AG04449 (cell line): ENCODE results near the gene C1QTNF5.

ENCODE experiments used
- CTCF ChIA-PET: fragments of 350-600 bp; formaldehyde crosslinking; extraction: SDS; loops from one replicate; lab custom pipeline; 2021; ENCODE audit warnings: antibody characterized with exemption; lab: Yijun Ruan, JAX
- POLR2A ChIA-PET: fragments of 400-600, 350-600 bp; formaldehyde crosslinking; extraction: SDS; loops from one replicate; lab custom pipeline; 2020; ENCODE audit warnings: antibody characterized with exemption, inconsistent platforms; lab: Yijun Ruan, JAX
- DNase-seq: peaks from one replicate; pipeline ENCODE4 v3.0.0-alpha.2; 2010; ENCODE audit warnings: low read depth, low spot score
- H3K4me3 ChIP-seq: 2 replicates; pipeline ENCODE4 v1.5.1; 2011; ENCODE audit warnings: low read depth, mild to moderate bottlenecking, control low read depth, low read length
- TF ChIP-seq, protein P1 (sequence below): IDR thresholded peaks from one replicate; pipeline ENCODE4 v1.5.1; 2011; ENCODE audit warnings: mild to moderate bottlenecking, moderate library complexity, low read length, control low read depth, inconsistent platforms; ENCODE audit not compliant: insufficient read depth; ENCODE audit errors: missing control alignments

Gene C1QTNF5

GRCh38 chr11:119335655-119336543 lies 4.8 kb downstream of the C1QTNF5 start:
- peak overlapping the region; percentile 97 for H3K4me3 ChIP-seq
- CTCF ChIA-PET = interaction anchor here (0.6 to 14.1 kb wide), 4 partner anchors 11 to 38 kb away, joined by 3 to 358 read pairs (median 232); partner anchors contain the start of gene USP2
- POLR2A ChIA-PET = no interaction called here
- TF ChIP-seq, protein P1, sequence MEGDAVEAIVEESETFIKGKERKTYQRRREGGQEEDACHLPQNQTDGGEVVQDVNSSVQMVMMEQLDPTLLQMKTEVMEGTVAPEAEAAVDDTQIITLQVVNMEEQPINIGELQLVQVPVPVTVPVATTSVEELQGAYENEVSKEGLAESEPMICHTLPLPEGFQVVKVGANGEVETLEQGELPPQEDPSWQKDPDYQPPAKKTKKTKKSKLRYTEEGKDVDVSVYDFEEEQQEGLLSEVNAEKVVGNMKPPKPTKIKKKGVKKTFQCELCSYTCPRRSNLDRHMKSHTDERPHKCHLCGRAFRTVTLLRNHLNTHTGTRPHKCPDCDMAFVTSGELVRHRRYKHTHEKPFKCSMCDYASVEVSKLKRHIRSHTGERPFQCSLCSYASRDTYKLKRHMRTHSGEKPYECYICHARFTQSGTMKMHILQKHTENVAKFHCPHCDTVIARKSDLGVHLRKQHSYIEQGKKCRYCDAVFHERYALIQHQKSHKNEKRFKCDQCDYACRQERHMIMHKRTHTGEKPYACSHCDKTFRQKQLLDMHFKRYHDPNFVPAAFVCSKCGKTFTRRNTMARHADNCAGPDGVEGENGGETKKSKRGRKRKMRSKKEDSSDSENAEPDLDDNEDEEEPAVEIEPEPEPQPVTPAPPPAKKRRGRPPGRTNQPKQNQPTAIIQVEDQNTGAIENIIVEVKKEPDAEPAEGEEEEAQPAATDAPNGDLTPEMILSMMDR = no peak
- no peak for DNase-seq

- peak overlapping the region; percentile 97 for H3K4me3 ChIP-seq
- DNase-seq = no peak
- TF ChIP-seq, protein P1 = no peak
- CTCF ChIA-PET = interaction anchor here (0.6 to 12.3 kb wide), 2 partner anchors 10 to 21 kb away, joined by 3 to 342 read pairs; no protein-coding TSS in a partner anchor
- POLR2A ChIA-PET = no interaction called here
Measured at GRCh38 chr11:119335091-119335654, 5.5 kb downstream of the C1QTNF5 start.

DNA sequence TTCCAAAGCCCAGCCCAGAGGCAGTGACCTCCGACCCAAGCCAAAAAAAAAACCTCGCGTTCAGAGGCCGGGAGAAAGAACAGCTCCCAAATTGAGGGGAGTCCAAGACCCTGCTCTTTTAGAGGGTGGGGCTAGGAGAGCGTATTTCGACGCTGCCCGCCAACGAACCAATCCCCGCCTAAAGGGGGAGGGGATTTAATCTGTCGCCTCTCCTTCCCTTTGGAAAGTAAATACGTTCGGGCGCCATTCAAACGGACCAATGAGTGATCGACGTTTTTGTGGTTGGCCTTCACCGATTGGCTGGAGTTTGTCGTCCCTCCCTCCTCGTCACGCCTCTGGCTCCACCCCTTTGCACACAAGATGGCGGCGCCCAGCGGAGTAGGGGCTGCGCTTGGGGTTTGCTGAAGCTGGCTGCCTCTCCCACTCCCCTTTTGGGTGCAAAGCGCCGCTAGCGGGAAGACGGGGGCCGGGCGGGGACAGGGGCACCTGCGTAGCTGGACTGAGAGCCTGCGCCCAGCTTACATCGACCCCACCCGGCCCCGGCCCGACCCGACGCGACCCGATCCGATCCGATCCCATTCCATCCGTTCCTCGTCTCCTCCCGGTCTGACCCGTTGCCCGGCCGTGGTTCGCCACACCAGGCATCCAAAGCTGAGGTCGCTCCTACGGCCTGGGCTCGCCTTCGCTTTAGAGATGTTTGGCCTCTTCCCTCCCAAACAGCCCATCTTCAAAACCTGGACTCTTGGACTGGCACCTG lies 6.3 kb downstream of the C1QTNF5 start, which contains the start of gene RNF26:
Gene RNF26 (plus strand): TSS at position 354 of the 757 bp plus-strand sequence. CDS start 596 bp downstream, outside the sequence.
- peak within 1 kb of the TSS; percentile 97 for H3K4me3 ChIP-seq
- ChIA-PET CTCF (interaction anchor here (0.8 to 12.3 kb wide), 4 partner anchors 9 to 140 kb away, joined by 3 to 342 read pairs (median 6); no protein-coding TSS in a partner anchor), POLR2A (interaction anchor here (0.9 kb wide), 1 partner anchor 13 kb away, joined by 3 read pairs; no protein-coding TSS in a partner anchor)
- DNase-seq = peak; percentile 88
- TF ChIP-seq, protein P1 = no peak

DNA sequence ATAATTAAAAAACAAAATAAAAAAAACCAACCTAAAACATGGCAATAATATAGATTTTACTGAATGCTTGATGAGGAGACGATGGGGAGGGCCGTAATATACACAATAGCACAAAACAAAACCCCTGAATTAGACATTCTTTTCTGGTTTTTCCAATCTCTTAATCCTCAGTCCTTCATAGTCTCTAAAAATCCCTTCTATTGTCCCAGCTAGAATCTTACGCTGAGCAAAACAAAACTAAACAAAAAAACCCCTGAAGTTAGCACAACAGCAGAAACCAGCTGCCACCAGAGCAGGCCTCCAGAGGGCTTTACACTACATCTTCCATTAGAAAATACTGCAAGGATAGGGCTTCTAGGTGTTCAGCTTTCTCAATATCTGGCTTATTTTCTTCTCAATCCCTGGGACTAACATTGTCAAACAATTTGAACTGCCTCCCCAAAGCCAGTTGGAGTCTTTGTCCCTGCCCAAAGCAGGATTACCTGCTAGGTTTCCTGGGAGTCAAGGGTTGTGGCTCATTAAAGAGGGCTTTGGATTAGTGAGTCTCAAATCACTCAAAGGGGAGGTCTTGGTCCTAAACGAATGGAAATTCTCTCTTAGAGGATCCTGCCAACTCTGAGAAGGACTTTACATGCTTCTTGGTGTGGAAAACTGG lies 8.4 kb downstream of the C1QTNF5 start:
- ChIA-PET POLR2A (no interaction called here), CTCF (interaction anchor here (1.0 to 12.3 kb wide), 5 partner anchors 7 to 163 kb away, joined by 4 to 342 read pairs (median 6); partner anchors contain the start of genes C1QTNF5 and NLRX1)
- DNase-seq = no peak
- TF ChIP-seq, protein P1 = no peak
- H3K4me3 ChIP-seq = no peak overlapping the region

GRCh38 chr11:119330237-119330636 lies 10.4 kb downstream of the C1QTNF5 start:
- H3K4me3 ChIP-seq = no peak overlapping the region
- CTCF ChIA-PET = interaction anchor here (9.8 to 12.3 kb wide), 2 partner anchors 5 to 6 kb away, joined by 342 read pairs; partner anchors contain the start of genes C1QTNF5 and RNF26
- TF ChIP-seq, protein P1 = no peak
- POLR2A ChIA-PET = no interaction called here
- no peak for DNase-seq
